SK-N-SH treated with all-trans-retinoic acid at 6 μM for 48 hours (cell line): ENCODE data around the gene MAP3K10.

Experiments
- ATAC-seq: fragments of 200-7000 bp; cut with Tn5 transposase; 3 replicates; pipeline ENCODE4 v1.9.1; 2020; ENCODE audit warnings: mild to moderate bottlenecking, moderate library complexity
- ARNTL ChIP-seq: fragments of 450-650 bp; formaldehyde crosslinking; IDR thresholded peaks from 2 replicates; pipeline ENCODE4 v1.5.0; 2020; ENCODE audit warnings: low read depth, mild to moderate bottlenecking, moderate library complexity, borderline replicate concordance
- CREB5 ChIP-seq: fragments of 250-450 bp; sonication (Bioruptor Pico); IDR thresholded peaks from 2 replicates; pipeline ENCODE4 v1.5.1; 2020; ENCODE audit warnings: low read depth, mild to moderate bottlenecking, moderate library complexity
- CSDC2 ChIP-seq: fragments of 250-450 bp; sonication (Bioruptor Pico); IDR thresholded peaks from 2 replicates; pipeline ENCODE4 v1.5.0; 2020; ENCODE audit warnings: mild to moderate bottlenecking, moderate library complexity
- ESRRG ChIP-seq: fragments of 250-450 bp; sonication (Bioruptor Pico); IDR thresholded peaks from 2 replicates; pipeline ENCODE4 v1.6.1; 2021; ENCODE audit warnings: mild to moderate bottlenecking
- GLIS3 ChIP-seq: fragments of 250-450 bp; sonication (Bioruptor Pico); IDR thresholded peaks from 2 replicates; pipeline ENCODE4 v1.5.0; 2020; ENCODE audit warnings: mild to moderate bottlenecking, moderate library complexity
- ISL1 ChIP-seq: fragments of 250-450 bp; sonication (Bioruptor Pico); IDR thresholded peaks from 2 replicates; pipeline ENCODE4 v2.1.2; 2022; ENCODE audit warnings: mild to moderate bottlenecking, moderate library complexity
- PPARA ChIP-seq: fragments of 250-450 bp; sonication (Bioruptor Pico); IDR thresholded peaks from 2 replicates; pipeline ENCODE4 v1.5.0; 2020; ENCODE audit warnings: mild to moderate bottlenecking, borderline replicate concordance
- RARB ChIP-seq: fragments of 250-450 bp; sonication (Bioruptor Pico); IDR thresholded peaks from 2 replicates; pipeline ENCODE4 v1.8.0; 2021; ENCODE audit warnings: mild to moderate bottlenecking, moderate library complexity
- SNAI2 ChIP-seq: fragments of 250-450 bp; sonication (Bioruptor Pico); IDR thresholded peaks from 2 replicates; pipeline ENCODE4 v1.5.0; 2020; ENCODE audit warnings: mild to moderate bottlenecking, moderate library complexity
- TCF4 ChIP-seq: fragments of 250-450 bp; sonication (Bioruptor Pico); IDR thresholded peaks from 2 replicates; pipeline ENCODE4 v1.8.0; 2021; ENCODE audit warnings: mild to moderate bottlenecking, moderate library complexity, borderline replicate concordance
- TSHZ2 ChIP-seq: fragments of 250-450 bp; sonication (Bioruptor Pico); IDR thresholded peaks from 2 replicates; pipeline ENCODE4 v1.5.0; 2020; ENCODE audit warnings: mild to moderate bottlenecking, moderate library complexity
- ZC3H10 ChIP-seq: fragments of 250-450 bp; sonication (Bioruptor Pico); IDR thresholded peaks from 2 replicates; pipeline ENCODE4 v1.5.1; 2021; ENCODE audit warnings: mild to moderate bottlenecking, moderate library complexity
- ZFP3 ChIP-seq: fragments of 250-450 bp; sonication (Bioruptor Pico); IDR thresholded peaks from 2 replicates; pipeline ENCODE4 v1.5.0; 2020; ENCODE audit warnings: mild to moderate bottlenecking, moderate library complexity
- ZFP30 ChIP-seq: fragments of 450-650 bp; formaldehyde crosslinking; IDR thresholded peaks from 2 replicates; pipeline ENCODE4 v1.5.0; 2022; ENCODE audit warnings: mild to moderate bottlenecking, moderate library complexity
- ZNF70 ChIP-seq: fragments of 450-650 bp; formaldehyde crosslinking; IDR thresholded peaks from 2 replicates; pipeline ENCODE4 v1.5.0; 2020; ENCODE audit warnings: mild to moderate bottlenecking, moderate library complexity
- ZNF8 ChIP-seq: fragments of 450-650 bp; formaldehyde crosslinking; IDR thresholded peaks from 2 replicates; pipeline ENCODE4 v1.5.0; 2020; ENCODE audit warnings: mild to moderate bottlenecking, moderate library complexity
- TF ChIP-seq, protein P1 (sequence below): fragments of 250-450 bp; sonication (Bioruptor Pico); IDR thresholded peaks from 2 replicates; pipeline ENCODE4 v1.5.1; 2021; ENCODE audit warnings: mild to moderate bottlenecking, moderate library complexity
- TF ChIP-seq, protein P2 (sequence below): fragments of 250-450 bp; sonication (Bioruptor Pico); IDR thresholded peaks from 2 replicates; pipeline ENCODE4 v1.8.0; 2021; ENCODE audit warnings: low read depth, mild to moderate bottlenecking, moderate library complexity, borderline replicate concordance
- TF ChIP-seq, protein P3 (sequence below): fragments of 250-450 bp; sonication (Bioruptor Pico); IDR thresholded peaks from 2 replicates; pipeline ENCODE4 v1.8.0; 2020; ENCODE audit warnings: mild to moderate bottlenecking, moderate library complexity, borderline replicate concordance

MAP3K10 gene

DNA sequence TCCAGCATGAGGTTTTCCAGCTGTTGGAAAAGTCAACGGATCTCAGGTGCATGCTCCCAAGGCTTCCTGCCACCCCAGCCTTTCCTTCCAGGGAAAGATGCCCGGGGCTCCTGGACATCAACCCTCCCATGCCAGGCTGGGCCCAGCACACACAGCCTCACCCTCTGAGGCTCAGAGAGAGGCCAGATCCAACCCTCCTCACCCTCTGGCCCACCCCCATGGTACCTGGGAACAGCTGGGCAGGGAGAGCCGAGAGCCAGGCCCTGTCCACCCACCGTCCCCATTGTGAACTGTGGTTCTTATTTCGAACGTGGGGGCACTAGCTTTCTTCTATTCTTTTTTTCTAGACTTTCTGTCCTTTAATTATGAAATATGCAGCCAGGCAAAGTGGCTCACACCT is 45.1 kb downstream of the MAP3K10 start:
- no peak for ATAC-seq
- TF ChIP-seq RARB (CRISPR knock-in tag) (no peak), ARNTL (CRISPR knock-in tag) (no peak), PPARA (CRISPR knock-in tag) (no peak), SNAI2 (CRISPR knock-in tag) (no peak), ESRRG (CRISPR knock-in tag) (no peak), CREB5 (CRISPR knock-in tag) (no peak), CSDC2 (CRISPR knock-in tag) (no peak), ZNF8 (CRISPR knock-in tag) (no peak), TCF4 (no peak), ZFP3 (CRISPR knock-in tag) (no peak), TSHZ2 (CRISPR knock-in tag) (no peak), ISL1 (CRISPR knock-in tag) (no peak)
- TF ChIP-seq, protein P1, sequence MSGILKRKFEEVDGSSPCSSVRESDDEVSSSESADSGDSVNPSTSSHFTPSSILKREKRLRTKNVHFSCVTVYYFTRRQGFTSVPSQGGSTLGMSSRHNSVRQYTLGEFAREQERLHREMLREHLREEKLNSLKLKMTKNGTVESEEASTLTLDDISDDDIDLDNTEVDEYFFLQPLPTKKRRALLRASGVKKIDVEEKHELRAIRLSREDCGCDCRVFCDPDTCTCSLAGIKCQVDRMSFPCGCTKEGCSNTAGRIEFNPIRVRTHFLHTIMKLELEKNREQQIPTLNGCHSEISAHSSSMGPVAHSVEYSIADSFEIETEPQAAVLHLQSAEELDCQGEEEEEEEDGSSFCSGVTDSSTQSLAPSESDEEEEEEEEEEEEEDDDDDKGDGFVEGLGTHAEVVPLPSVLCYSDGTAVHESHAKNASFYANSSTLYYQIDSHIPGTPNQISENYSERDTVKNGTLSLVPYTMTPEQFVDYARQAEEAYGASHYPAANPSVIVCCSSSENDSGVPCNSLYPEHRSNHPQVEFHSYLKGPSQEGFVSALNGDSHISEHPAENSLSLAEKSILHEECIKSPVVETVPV (CRISPR knock-in tag), result no peak

DNA sequence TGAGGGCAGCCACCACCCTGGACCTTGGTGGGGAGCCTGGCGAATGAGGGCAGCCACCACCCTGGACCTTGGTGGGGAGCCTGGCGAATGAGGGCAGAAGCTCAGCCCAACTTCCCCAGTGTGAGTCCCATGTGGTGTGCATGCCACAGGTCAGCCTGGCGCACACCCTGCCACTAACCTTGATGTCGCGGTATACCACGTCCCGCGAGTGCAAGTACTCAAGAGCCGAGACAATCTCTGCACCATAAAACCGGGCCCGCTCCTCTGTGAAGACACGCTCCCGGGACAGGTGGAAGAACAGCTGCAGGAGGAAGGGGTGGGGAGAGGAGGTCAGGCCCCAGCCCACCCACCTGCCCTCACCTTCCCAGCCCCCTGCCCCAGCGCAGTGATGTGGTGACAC is 46.6 kb downstream of the MAP3K10 start:
- ATAC-seq, result no peak
- TF ChIP-seq, protein P2, sequence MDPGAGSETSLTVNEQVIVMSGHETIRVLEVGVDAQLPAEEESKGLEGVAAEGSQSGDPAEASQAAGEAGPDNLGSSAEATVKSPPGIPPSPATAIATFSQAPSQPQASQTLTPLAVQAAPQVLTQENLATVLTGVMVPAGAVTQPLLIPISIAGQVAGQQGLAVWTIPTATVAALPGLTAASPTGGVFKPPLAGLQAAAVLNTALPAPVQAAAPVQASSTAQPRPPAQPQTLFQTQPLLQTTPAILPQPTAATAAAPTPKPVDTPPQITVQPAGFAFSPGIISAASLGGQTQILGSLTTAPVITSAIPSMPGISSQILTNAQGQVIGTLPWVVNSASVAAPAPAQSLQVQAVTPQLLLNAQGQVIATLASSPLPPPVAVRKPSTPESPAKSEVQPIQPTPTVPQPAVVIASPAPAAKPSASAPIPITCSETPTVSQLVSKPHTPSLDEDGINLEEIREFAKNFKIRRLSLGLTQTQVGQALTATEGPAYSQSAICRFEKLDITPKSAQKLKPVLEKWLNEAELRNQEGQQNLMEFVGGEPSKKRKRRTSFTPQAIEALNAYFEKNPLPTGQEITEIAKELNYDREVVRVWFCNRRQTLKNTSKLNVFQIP (CRISPR knock-in tag), result no peak
- no peak for TF ChIP-seq ARNTL (CRISPR knock-in tag)
- TF ChIP-seq GLIS3, result no peak
- TF ChIP-seq, protein P1 (CRISPR knock-in tag), result no peak
- no peak for TF ChIP-seq CREB5 (CRISPR knock-in tag)
- TF ChIP-seq ZNF70, result no peak
- no peak for TF ChIP-seq RARB (CRISPR knock-in tag)
- TF ChIP-seq PPARA (CRISPR knock-in tag), result no peak
- no peak for TF ChIP-seq ZFP3 (CRISPR knock-in tag)
- TF ChIP-seq ZFP30 (CRISPR knock-in tag), result no peak
- TF ChIP-seq, protein P3, sequence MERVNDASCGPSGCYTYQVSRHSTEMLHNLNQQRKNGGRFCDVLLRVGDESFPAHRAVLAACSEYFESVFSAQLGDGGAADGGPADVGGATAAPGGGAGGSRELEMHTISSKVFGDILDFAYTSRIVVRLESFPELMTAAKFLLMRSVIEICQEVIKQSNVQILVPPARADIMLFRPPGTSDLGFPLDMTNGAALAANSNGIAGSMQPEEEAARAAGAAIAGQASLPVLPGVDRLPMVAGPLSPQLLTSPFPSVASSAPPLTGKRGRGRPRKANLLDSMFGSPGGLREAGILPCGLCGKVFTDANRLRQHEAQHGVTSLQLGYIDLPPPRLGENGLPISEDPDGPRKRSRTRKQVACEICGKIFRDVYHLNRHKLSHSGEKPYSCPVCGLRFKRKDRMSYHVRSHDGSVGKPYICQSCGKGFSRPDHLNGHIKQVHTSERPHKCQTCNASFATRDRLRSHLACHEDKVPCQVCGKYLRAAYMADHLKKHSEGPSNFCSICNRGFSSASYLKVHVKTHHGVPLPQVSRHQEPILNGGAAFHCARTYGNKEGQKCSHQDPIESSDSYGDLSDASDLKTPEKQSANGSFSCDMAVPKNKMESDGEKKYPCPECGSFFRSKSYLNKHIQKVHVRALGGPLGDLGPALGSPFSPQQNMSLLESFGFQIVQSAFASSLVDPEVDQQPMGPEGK, result no peak
- TF ChIP-seq ZC3H10 (CRISPR knock-in tag), result no peak
- TF ChIP-seq TCF4, result no peak
- no peak for TF ChIP-seq CSDC2 (CRISPR knock-in tag)
- TF ChIP-seq, all 23 proteins: peak for 0
